Measurements from ENCODE around the gene ZNF221.
"Not testable (repeated sequence)": the region's sequence is repeated elsewhere in the genome, so short reads cannot be mapped to it uniquely, and the experiment has no call there.

The ZNF221 gene

GRCh38 chr19:43950834-43951645 lies at the start of gene ZNF221:
Gene ZNF221 (plus strand): TSS chr19:43951228. CDS start chr19:43962727, 11,499 bp downstream.
- peak; percentile 95 for DNase-seq (ENCODE audit: low read depth)

GRCh38 chr19:43901395-43902390 lies 49.3 kb upstream of the ZNF221 start:
- peak; percentile 83 for DNase-seq (ENCODE audit: low read depth)

- no peak for DNase-seq (ENCODE audit: low read depth)
These were observed 48.6 kb upstream of the ZNF221 start for GRCh38 chr19:43902399-43902798.

GRCh38 chr19:43905897-43906296 lies 45.1 kb upstream of the ZNF221 start:
- DNase-seq (ENCODE audit: low read depth) = no peak

GRCh38 chr19:43906774-43907173 lies 44.3 kb upstream of the ZNF221 start:
- DNase-seq (ENCODE audit: low read depth) = no peak

GRCh38 chr19:43908659-43909058 lies 42.4 kb upstream of the ZNF221 start:
- DNase-seq (ENCODE audit: low read depth) = no peak

GRCh38 chr19:43910884-43911283 lies 40.1 kb upstream of the ZNF221 start:
- no peak for DNase-seq (ENCODE audit: low read depth)

GRCh38 chr19:43913383-43913782 lies 37.6 kb upstream of the ZNF221 start:
- DNase-seq (ENCODE audit: low read depth) = no peak

GRCh38 chr19:43914051-43914450 lies 37.0 kb upstream of the ZNF221 start:
- no peak for DNase-seq (ENCODE audit: low read depth)

- DNase-seq (ENCODE audit: low read depth) = no peak
These were observed 27.2 kb upstream of the ZNF221 start for GRCh38 chr19:43923875-43924274.

GRCh38 chr19:43928820-43929219 lies 22.2 kb upstream of the ZNF221 start:
- no peak for DNase-seq (ENCODE audit: low read depth)

- no peak for DNase-seq (ENCODE audit: low read depth)
These were observed 16.7 kb upstream of the ZNF221 start for GRCh38 chr19:43934055-43934984.

GRCh38 chr19:43934985-43935708 lies 15.9 kb upstream of the ZNF221 start, which contains the start of gene ZNF45:
Gene ZNF45 (minus strand): TSS chr19:43935282. CDS start chr19:43922185, 13,097 bp downstream.
- peak; percentile 87 for DNase-seq (ENCODE audit: low read depth)

GRCh38 chr19:43936188-43936587 lies 14.8 kb upstream of the ZNF221 start:
- DNase-seq (ENCODE audit: low read depth) = no peak

- DNase-seq (ENCODE audit: low read depth) = no peak
These were observed 11.3 kb upstream of the ZNF221 start for GRCh38 chr19:43939557-43940260.

GRCh38 chr19:43940719-43941118 lies 10.3 kb upstream of the ZNF221 start:
- DNase-seq (ENCODE audit: low read depth) = no peak

- no peak for DNase-seq (ENCODE audit: low read depth)
These were observed 9.8 kb upstream of the ZNF221 start for GRCh38 chr19:43941209-43941608.

- not testable (repeated sequence) for DNase-seq (ENCODE audit: low read depth)
These were observed 3.6 kb upstream of the ZNF221 start for GRCh38 chr19:43947412-43947811.

GRCh38 chr19:43949803-43950202 lies 1.2 kb upstream of the ZNF221 start:
- not testable (repeated sequence) for DNase-seq (ENCODE audit: low read depth)

- no peak for DNase-seq (ENCODE audit: low read depth)
These were observed 5.8 kb downstream of the ZNF221 start for GRCh38 chr19:43956827-43957226.

Data from HS-27A (cell line).